K562 (cell line): ENCODE measurements around the gene NR0B2. TPM values are rescaled to one million over a fixed set of nuclear protein-coding genes. Genes with fewer than 3 reads are reported as not detected.

Experiments used
- ZNF318 ChIP-seq, 2 experiments: fragments of 450-650 bp; IDR thresholded peaks; 2 replicates each; pipeline ENCODE4 v1.6.1; 2016; ENCODE audit warnings: mild to moderate bottlenecking in 2 of 2, borderline replicate concordance in 1 of 2, low read depth in 1 of 2, moderate library complexity in 1 of 2
- polyA plus RNA-seq, 8 experiments: library from polyadenylated mRNA; depleted of rRNA in 4 of 8; stranded (reverse) in 5 of 8; unstranded in 3 of 8; fragments of >200 nt; fragmentation: Nextera tagmentation in 2 of 8; fragmentation: Illumina TruSeq in 1 of 8; extraction: Ambion mirVana in 2 of 8; extraction: Trizol in 1 of 8; gene quantifications; 2 replicates each; pipeline versions ENCODE4 v1.2.1 to v1.2.3, GENCODE V29; 2011 to 2014; ENCODE audit warnings: inconsistent platforms in 1 of 8, missing spikeins in 1 of 8
- total RNA-seq, 7 experiments: library from RNA; depleted of rRNA in 6 of 7; stranded (reverse); fragments of >200 nt in 6 of 7; fragmentation: Illumina TruSeq in 2 of 7; extraction: Trizol in 2 of 7; gene quantifications; 2 replicates each; pipeline versions ENCODE4 v1.2.1 to v1.2.3, GENCODE V29; 2011 to 2021; ENCODE audit warnings: low replicate concordance in 1 of 7

Gene NR0B2
- total and polyA plus RNA-seq, 9 of the 15 experiments (the other 6 are each of a cell fraction or from before 2014, with no cell fraction given), result not detected

GRCh38 chr1:26938659-26939025, 24.9 kb upstream of the NR0B2 start (continued):
- TF ChIP-seq ZNF318 (IDR thresholded peaks at IDR 0.05; ENCODE audit: borderline replicate concordance in 1 of 2, low read depth in 1 of 2), result no peak
